HepG2 (cell line): Measurements from ENCODE around the gene ASCC2. TPM values are rescaled to one million over a fixed set of nuclear protein-coding genes. Genes with fewer than 3 reads are reported as not detected.

Source experiments
- ESRRA ChIP-seq: sonication (generic); formaldehyde crosslinking; IDR thresholded peaks from 2 replicates; pipeline ENCODE4 v1.5.1; 2020; ENCODE audit warnings: mild to moderate bottlenecking, low read depth, missing genetic modification reagents
- GATAD1 ChIP-seq: IDR thresholded peaks from 2 replicates; pipeline ENCODE4 v1.6.1; 2016; ENCODE audit warnings: missing genetic modification reagents, missing compliant biosample characterization
- HNF4A ChIP-seq: sonication (generic); formaldehyde crosslinking; IDR thresholded peaks from 2 replicates; pipeline ENCODE4 v1.4.0; 2020; ENCODE audit warnings: missing genetic modification reagents
- MTA1 ChIP-seq: sonication (generic); formaldehyde crosslinking; IDR thresholded peaks from 2 replicates; pipeline ENCODE4 v1.4.0; 2020; ENCODE audit warnings: missing genetic modification reagents, mild to moderate bottlenecking, borderline replicate concordance
- MYNN ChIP-seq: sonication (generic); formaldehyde crosslinking; IDR thresholded peaks from 2 replicates; pipeline ENCODE4 v1.4.0; 2020; ENCODE audit warnings: mild to moderate bottlenecking, low read depth, missing genetic modification reagents
- NCOR1 ChIP-seq: fragments of 200-600 bp; sonication (generic); IDR thresholded peaks from 2 replicates; pipeline ENCODE4 v1.7.0; 2017; ENCODE audit warnings: antibody characterized with exemption, low read length, borderline replicate concordance
- SIX1 ChIP-seq: sonication (generic); formaldehyde crosslinking; IDR thresholded peaks from 2 replicates; pipeline ENCODE4 v1.4.0; 2020; ENCODE audit warnings: missing genetic modification reagents, borderline replicate concordance
- TP53 ChIP-seq: sonication (generic); formaldehyde crosslinking; conservative IDR thresholded peaks from 2 replicates; pipeline ENCODE4 v1.4.0; 2020; ENCODE audit warnings: missing genetic modification reagents
- ZBTB21 ChIP-seq: sonication (generic); formaldehyde crosslinking; IDR thresholded peaks from 2 replicates; pipeline ENCODE4 v1.4.0; 2020; ENCODE audit warnings: missing genetic modification reagents
- ZC3H13 ChIP-seq: sonication (generic); formaldehyde crosslinking; IDR thresholded peaks from 2 replicates; pipeline ENCODE4 v1.8.1; 2023; ENCODE audit warnings: mild to moderate bottlenecking, missing genetic modification reagents, moderate library complexity
- ZKSCAN8 ChIP-seq: IDR thresholded peaks from 2 replicates; pipeline ENCODE4 v1.6.1; 2016; ENCODE audit warnings: borderline replicate concordance, missing genetic modification reagents, missing compliant biosample characterization
- ZNF12 ChIP-seq: sonication (generic); formaldehyde crosslinking; IDR thresholded peaks from 2 replicates; pipeline ENCODE4 v1.5.0; 2020; ENCODE audit warnings: missing genetic modification reagents
- ZNF136 ChIP-seq: sonication (generic); formaldehyde crosslinking; IDR thresholded peaks from 2 replicates; pipeline ENCODE4 v1.8.1; 2022; ENCODE audit warnings: low read depth, mild to moderate bottlenecking, moderate library complexity, missing genetic modification reagents
- ZNF235 ChIP-seq: sonication (generic); formaldehyde crosslinking; IDR thresholded peaks from 2 replicates; pipeline ENCODE4 v1.8.1; 2023; ENCODE audit warnings: mild to moderate bottlenecking, missing genetic modification reagents, borderline replicate concordance
- ZNF33B ChIP-seq: sonication (generic); formaldehyde crosslinking; IDR thresholded peaks from 2 replicates; pipeline ENCODE4 v1.5.1; 2020; ENCODE audit warnings: mild to moderate bottlenecking, missing genetic modification reagents
- ZNF547 ChIP-seq: sonication (generic); formaldehyde crosslinking; IDR thresholded peaks from 2 replicates; pipeline ENCODE4 v1.5.1; 2020; ENCODE audit warnings: mild to moderate bottlenecking, missing genetic modification reagents
- ZNF558 ChIP-seq: sonication (generic); formaldehyde crosslinking; IDR thresholded peaks from 2 replicates; pipeline ENCODE4 v1.9.0; 2022; ENCODE audit warnings: mild to moderate bottlenecking, missing genetic modification reagents, borderline replicate concordance
- ZNF672 ChIP-seq: sonication (generic); formaldehyde crosslinking; IDR thresholded peaks from 2 replicates; pipeline ENCODE4 v1.8.1; 2022; ENCODE audit warnings: missing genetic modification reagents
- polyA plus RNA-seq, 8 experiments: library from polyadenylated mRNA; depleted of rRNA in 3 of 8; stranded (reverse) in 7 of 8; unstranded in 1 of 8; fragments of >200 nt; fragmentation: Illumina TruSeq in 4 of 8; extraction: Trizol in 4 of 8; gene quantifications; 2 replicates each; pipeline versions ENCODE4 v1.2.1 to v1.2.3, GENCODE V29; 2011 to 2016; ENCODE audit warnings: low read depth in 4 of 8, missing spikeins in 1 of 8, mixed read lengths in 1 of 8; ENCODE audit not compliant: insufficient read depth in 1 of 8
- total RNA-seq, 5 experiments: library from RNA; depleted of rRNA; stranded (reverse); fragments of >200 nt; fragmentation: Illumina TruSeq; extraction: Trizol; gene quantifications; 2 replicates each; pipeline ENCODE4 v1.2.3, GENCODE V29; 2016; ENCODE audit warnings: low read depth in 1 of 5
- TF ChIP-seq, protein P1 (sequence below): sonication (generic); formaldehyde crosslinking; IDR thresholded peaks from 2 replicates; pipeline ENCODE4 v1.5.0; 2020; ENCODE audit warnings: missing genetic modification reagents
- TF ChIP-seq, protein P2 (sequence below): sonication (generic); formaldehyde crosslinking; IDR thresholded peaks from 2 replicates; pipeline ENCODE4 v1.4.0; 2020; ENCODE audit warnings: missing genetic modification reagents
- TF ChIP-seq, protein P3 (sequence below): sonication (generic); formaldehyde crosslinking; conservative IDR thresholded peaks from 2 replicates; pipeline ENCODE4 v1.8.0; 2022; ENCODE audit warnings: low read depth, missing genetic modification reagents
- TF ChIP-seq, protein P4 (sequence below): sonication (generic); formaldehyde crosslinking; IDR thresholded peaks from 2 replicates; pipeline ENCODE4 v1.4.0; 2020; ENCODE audit warnings: missing genetic modification reagents, mild to moderate bottlenecking, borderline replicate concordance

Gene ASCC2
- total and polyA plus RNA-seq, 2 of the 13 experiments (the other 11 are each of a cell fraction or from before 2014, with no cell fraction given), result 26.2 to 26.3 TPM

DNA sequence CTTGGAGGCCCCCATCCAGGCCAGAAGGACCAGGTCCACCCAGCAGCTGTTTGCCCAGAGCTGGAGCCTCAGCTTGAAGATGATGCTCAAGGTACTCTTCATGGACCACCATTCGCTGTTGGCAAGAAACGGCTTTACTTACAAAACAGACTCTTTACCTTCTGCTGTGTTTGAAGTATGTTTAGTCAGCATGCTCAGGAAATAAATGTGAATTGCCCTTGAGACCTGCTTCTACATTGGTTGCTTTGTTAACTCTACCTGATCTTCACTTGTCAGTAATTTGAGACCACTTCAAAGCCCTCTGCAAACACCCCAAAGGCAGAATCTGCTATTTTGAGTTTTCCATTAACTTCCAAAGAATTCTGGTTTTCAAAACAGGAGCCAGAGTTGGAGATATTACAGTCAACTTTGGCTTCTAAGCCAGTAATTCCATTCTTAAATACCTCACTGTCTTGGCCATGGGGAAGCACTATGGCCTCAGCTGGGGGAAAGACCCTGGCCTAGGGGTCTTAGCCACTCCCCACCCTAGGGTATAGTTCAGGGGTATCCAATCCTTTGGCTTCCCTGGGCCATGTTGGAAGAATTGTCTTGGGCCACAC lies 68.3 kb downstream of the ASCC2 start (continued):
- TF ChIP-seq, protein P1, sequence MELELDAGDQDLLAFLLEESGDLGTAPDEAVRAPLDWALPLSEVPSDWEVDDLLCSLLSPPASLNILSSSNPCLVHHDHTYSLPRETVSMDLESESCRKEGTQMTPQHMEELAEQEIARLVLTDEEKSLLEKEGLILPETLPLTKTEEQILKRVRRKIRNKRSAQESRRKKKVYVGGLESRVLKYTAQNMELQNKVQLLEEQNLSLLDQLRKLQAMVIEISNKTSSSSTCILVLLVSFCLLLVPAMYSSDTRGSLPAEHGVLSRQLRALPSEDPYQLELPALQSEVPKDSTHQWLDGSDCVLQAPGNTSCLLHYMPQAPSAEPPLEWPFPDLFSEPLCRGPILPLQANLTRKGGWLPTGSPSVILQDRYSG (CRISPR knock-in tag), result no peak
- TF ChIP-seq ZNF235 (CRISPR knock-in tag), result no peak
- TF ChIP-seq ZC3H13, result no peak
- 0 out of 2 replicates have a peak, but pooled peaks have one; percentile 23 for TF ChIP-seq ZNF12 (CRISPR knock-in tag)
- TF ChIP-seq MTA1 (CRISPR knock-in tag), result no peak
- no peak for TF ChIP-seq ZNF33B (CRISPR knock-in tag)
- TF ChIP-seq MYNN (CRISPR knock-in tag), result no peak
- TF ChIP-seq ZNF547, result no peak
- peak; percentile 61 for TF ChIP-seq HNF4A (CRISPR knock-in tag)
- no peak for TF ChIP-seq TP53
- TF ChIP-seq NCOR1, result no peak; the same call in 1 of the 2 replicates
- 0 out of 2 replicates have a peak, but pooled peaks have one; percentile 49 for TF ChIP-seq ZNF558 (CRISPR knock-in tag)
- TF ChIP-seq, protein P2, sequence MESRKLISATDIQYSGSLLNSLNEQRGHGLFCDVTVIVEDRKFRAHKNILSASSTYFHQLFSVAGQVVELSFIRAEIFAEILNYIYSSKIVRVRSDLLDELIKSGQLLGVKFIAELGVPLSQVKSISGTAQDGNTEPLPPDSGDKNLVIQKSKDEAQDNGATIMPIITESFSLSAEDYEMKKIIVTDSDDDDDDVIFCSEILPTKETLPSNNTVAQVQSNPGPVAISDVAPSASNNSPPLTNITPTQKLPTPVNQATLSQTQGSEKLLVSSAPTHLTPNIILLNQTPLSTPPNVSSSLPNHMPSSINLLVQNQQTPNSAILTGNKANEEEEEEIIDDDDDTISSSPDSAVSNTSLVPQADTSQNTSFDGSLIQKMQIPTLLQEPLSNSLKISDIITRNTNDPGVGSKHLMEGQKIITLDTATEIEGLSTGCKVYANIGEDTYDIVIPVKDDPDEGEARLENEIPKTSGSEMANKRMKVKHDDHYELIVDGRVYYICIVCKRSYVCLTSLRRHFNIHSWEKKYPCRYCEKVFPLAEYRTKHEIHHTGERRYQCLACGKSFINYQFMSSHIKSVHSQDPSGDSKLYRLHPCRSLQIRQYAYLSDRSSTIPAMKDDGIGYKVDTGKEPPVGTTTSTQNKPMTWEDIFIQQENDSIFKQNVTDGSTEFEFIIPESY (CRISPR knock-in tag), result no peak
- TF ChIP-seq ZNF672 (CRISPR knock-in tag), result no peak
- TF ChIP-seq, protein P3, sequence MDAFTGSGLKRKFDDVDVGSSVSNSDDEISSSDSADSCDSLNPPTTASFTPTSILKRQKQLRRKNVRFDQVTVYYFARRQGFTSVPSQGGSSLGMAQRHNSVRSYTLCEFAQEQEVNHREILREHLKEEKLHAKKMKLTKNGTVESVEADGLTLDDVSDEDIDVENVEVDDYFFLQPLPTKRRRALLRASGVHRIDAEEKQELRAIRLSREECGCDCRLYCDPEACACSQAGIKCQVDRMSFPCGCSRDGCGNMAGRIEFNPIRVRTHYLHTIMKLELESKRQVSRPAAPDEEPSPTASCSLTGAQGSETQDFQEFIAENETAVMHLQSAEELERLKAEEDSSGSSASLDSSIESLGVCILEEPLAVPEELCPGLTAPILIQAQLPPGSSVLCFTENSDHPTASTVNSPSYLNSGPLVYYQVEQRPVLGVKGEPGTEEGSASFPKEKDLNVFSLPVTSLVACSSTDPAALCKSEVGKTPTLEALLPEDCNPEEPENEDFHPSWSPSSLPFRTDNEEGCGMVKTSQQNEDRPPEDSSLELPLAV (CRISPR knock-in tag), result no peak
- TF ChIP-seq, protein P4, sequence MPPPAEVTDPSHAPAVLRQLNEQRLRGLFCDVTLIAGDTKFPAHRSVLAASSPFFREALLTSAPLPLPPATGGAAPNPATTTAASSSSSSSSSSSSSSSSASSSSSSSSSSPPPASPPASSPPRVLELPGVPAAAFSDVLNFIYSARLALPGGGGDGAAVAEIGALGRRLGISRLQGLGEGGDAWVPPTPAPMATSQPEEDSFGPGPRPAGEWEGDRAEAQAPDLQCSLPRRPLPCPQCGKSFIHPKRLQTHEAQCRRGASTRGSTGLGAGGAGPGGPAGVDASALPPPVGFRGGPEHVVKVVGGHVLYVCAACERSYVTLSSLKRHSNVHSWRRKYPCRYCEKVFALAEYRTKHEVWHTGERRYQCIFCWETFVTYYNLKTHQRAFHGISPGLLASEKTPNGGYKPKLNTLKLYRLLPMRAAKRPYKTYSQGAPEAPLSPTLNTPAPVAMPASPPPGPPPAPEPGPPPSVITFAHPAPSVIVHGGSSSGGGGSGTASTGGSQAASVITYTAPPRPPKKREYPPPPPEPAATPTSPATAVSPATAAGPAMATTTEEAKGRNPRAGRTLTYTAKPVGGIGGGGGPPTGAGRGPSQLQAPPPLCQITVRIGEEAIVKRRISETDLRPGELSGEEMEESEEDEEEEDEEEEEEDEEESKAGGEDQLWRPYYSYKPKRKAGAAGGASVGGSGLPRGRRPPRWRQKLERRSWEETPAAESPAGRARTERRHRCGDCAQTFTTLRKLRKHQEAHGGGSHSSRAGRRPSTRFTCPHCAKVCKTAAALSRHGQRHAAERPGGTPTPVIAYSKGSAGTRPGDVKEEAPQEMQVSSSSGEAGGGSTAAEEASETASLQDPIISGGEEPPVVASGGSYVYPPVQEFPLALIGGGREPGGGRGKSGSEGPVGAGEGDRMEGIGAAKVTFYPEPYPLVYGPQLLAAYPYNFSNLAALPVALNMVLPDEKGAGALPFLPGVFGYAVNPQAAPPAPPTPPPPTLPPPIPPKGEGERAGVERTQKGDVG, result no peak
- peak; percentile 47; the same call in 1 of the 2 replicates for TF ChIP-seq ESRRA
- 0 out of 2 replicates have a peak, but pooled peaks have one; percentile 22 for TF ChIP-seq GATAD1 (CRISPR knock-in tag)
- TF ChIP-seq ZKSCAN8 (CRISPR knock-in tag), result peak; percentile 81; the same call in 1 of the 2 replicates
- peak; percentile 100 for TF ChIP-seq SIX1 (CRISPR knock-in tag)
- TF ChIP-seq ZBTB21 (CRISPR knock-in tag), result no peak
- peak; percentile 100 for TF ChIP-seq ZNF136
